ENCODE results near the gene TCL1B.

Gene TCL1B

GRCh38 chr14:95667249-95667693 is 19.0 kb upstream of the TCL1B start:
- DNase-seq = no peak

DNA sequence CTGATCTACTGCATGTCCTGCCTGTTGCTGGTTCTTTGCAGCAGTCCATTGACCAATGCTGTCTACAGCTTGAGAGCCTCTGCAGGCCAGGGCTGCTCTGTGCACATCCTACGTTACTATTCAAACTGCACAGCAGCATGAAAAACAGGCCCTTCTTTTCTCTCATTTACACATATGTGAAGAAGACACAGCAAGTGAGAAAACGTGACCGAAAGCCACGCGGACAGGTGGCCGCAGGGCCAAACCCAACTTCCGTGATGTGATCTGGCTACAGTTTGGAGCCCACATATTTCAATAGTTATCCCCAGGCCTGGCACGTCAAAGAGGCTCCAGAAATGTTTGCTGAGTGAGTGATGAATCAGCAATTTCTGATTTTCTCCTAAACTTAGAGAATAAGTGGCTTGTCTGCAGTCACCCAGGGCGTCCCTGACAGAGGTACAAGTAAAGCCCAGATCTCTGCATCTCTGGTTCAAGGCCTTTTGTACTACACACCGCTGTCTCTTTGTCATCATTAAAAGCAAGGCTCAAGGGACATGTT is 17.9 kb upstream of the TCL1B start:
- no peak for DNase-seq

DNA sequence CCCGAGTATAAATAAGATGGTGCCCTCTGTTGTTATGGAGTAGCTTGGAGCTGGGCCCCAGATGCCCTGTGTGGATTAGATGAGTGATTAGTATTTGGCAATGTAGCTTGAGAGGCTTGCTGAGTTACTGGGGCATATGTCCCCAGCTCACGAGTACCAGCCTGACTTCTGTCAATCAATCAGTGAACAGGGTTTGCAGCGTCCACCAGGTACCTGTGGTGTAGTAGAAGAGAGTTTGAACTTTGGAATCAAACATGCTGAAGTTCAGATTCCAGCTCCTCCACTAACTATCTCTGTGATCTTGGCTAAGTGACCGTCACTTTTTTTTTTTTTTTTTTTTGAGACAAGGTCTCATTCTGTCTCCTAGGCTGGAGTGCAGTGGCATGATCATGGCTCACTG is 11.6 kb upstream of the TCL1B start:
- no peak for DNase-seq

DNA sequence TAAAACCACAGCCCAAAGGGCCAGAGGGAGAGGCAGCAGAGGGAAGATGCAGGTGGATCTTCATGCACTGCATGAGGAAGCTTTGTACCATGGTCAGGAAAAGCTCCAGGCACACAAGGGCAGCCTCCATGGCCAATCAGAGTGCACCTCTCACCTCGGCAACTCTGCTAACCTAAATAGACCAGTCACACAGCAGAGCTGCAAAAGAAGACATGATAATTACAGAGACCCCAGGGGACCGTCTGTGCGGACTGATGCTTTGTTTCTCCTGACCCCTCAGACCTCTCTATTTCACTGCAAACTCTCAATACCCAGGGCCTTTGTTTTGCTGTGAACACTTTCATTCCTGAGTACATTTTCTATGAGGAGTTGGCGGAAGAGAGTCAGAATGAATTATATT is 10.7 kb upstream of the TCL1B start:
- DNase-seq = no peak

GRCh38 chr14:95677179-95677835 is 8.9 kb upstream of the TCL1B start:
- DNase-seq = no peak

- DNase-seq = no peak
Observed at GRCh38 chr14:95679148-95679815, 6.9 kb upstream of the TCL1B start.

DNA sequence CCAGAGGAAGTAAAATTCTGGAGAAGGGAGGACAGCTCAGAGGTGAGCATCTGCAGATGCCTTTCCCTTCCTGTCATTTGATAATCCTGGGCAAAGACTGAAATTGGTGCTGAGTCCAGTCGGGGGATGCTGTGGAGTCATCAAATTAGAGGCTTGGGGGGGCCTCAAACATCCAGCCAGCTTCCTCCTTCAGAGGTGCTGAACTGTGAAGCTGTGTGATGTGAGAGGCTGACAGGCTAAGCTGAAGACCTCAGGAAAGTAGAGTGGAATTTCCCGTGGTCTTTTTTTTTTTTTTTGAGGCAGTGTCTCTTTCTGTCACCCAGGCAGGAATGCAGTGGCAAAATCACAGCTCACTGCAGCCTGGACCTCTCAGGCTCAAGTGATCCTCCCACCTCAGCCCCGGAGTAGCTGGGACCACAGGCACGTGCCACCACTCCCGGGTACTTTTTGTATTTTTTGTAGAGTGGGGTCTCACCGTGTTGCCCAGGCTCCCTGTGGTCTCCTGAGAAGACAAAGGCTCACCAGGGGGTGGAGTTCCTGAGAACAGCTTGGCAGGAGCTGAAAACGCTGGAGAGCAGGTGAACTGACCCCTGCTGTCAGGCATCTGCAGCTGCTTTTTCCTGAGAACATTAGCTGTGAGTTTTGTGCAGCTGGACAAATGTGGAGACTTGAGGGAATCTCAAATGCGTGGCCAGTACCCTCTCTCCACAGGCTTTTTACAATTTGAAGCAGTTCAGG is 6.1 kb upstream of the TCL1B start:
- DNase-seq = no peak

DNA sequence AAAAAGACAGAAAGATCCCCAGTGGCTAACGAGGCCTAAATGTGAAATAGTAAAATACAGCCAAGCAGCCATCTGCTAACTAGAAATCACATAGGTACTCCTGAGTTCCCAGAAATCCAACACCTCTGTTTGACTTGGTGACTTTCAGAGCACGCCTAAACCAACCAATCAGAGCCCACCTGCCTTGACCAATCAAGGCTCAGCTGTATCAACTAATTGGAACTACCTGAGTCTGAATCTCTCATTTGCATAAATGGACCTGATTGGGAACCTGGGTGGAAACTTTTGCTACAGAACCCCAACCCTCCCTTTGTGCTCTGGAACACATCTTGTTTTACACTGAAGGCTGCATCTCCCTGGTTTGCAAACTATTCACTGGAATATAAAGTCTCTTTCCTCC is 5.1 kb upstream of the TCL1B start:
- DNase-seq = no peak

DNA sequence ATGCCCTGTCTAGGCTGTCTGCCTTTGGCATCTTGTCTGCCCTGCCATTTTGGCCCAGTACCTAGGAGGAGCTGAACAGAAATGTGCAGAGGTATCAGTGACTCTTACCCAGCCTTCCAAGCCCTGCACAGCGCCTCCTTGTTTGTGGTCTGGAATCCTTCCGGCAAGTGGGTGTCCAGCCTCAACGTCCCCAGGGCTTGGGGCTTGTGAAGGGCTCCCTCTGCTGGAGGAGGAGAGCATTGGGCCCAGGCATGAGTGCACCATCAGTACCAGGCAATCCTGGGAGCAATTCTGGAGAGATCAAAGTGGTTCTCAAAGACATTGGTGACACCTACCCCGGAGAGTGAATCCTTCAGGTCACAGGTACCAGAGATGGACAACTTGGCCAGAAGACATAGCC is 2.4 kb upstream of the TCL1B start:
- peak; percentile 28 for DNase-seq

DNA sequence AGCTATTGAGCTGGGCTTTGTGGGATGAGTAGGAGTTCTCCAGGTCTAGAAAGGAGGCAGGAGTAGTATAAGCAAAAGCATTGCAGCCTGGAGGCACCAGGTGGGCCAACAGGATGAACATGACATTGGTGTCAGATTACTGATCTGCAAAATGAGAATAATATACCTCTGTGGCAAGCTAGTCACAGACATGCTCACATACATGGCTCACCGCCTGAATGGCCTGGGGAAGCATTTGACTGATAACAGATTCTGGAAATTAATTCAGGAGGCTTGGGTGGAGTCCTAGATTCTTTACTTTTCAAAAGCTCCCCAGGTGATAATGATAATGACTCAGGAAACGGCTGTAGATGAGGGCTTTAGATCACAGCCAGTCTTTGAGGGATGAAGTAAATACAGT is 709 bp downstream of the TCL1B start:
- DNase-seq = no peak

GRCh38 chr14:95689441-95689840 is 3.2 kb downstream of the TCL1B start:
- no peak for DNase-seq

- DNase-seq = no peak
Observed at GRCh38 chr14:95690815-95691214, 4.6 kb downstream of the TCL1B start.

GRCh38 chr14:95691591-95691990 is 5.4 kb downstream of the TCL1B start:
- no peak for DNase-seq

GRCh38 chr14:95692109-95692508 is 5.9 kb downstream of the TCL1B start:
- no peak for DNase-seq

DNA sequence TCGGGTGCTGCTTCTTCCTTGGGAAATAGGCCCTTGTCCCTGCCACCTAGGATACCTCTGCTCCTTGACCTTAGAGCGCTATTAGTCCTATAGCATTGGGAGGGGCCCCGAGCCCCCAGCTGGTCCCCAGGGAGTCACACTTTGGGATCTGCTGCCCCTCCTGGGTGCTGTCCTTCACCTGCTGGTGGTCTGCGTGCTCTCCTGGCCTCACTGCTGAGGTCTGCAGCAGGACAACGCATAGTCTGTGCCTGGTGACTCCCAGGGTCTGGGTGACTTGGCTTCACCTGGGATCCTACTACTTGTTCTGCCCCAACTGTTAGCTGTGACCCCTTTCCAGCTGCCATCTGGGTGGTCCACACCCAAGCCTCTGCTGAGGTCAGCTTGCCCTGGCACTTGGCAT is 8.8 kb downstream of the TCL1B start:
- no peak for DNase-seq

DNA sequence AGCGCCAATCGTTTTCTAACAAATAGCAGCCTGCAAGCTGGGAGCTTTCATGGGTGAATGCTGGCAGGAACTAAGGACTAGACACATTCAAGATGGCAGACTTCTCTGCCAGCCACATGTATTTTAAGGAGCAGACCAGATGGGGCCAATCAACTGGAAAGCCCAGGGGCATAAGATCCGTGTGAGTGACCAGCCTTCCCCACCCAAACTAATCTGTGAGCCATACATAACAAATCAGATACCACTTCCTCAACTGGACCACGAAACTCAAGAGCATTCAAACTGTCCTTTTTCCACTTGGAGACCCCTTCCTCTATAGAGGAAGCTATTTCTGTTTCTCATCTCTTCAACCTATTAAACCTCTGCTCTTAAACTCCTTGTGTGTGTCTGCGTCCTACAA is 9.7 kb downstream of the TCL1B start:
- DNase-seq = no peak

DNA sequence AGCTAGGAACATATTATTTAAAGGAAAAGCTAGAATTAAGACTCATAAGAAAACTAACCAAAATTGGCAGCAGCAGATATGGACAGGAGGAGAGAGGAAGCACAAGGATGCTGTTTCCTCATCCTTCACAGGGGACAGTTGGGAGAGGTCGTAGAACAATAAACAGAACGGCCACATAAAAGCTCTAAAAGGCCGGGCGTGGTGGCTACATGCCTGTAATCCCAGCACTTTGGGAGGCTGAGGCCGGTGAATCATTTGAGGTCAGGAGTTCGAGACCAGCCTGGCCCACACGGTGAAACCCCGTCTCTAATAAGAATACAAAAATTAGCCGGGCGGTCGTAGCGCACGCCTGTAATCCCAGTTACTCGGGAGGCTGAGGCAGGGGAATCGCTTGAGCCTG is 10.5 kb downstream of the TCL1B start:
- no peak for DNase-seq

DNA sequence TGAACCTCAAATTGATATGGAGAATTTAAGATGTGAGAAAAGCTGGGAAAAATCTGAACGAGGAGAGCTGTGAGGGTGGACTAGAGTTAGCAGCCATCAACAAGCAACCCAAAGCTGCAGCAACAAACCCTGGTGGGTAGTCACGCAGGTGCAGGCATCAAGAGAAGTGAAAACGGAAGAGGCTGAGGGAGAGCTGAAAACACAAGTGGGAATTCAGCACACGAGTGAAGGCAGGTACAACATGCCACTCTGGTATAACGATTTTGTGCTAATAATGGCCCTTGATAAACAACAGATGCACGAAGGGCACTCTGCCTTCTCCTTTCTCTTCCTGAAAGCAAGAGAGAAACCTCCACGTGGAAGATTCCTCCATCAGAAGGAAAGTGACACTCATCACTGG is 11.5 kb downstream of the TCL1B start:
- no peak for DNase-seq

GRCh38 chr14:95698287-95698686 is 12.1 kb downstream of the TCL1B start:
- DNase-seq = no peak

GRCh38 chr14:95699412-95699811 is 13.2 kb downstream of the TCL1B start:
- no peak for DNase-seq

- DNase-seq = no peak
Observed at GRCh38 chr14:95700221-95700976, 14.2 kb downstream of the TCL1B start.

DNA sequence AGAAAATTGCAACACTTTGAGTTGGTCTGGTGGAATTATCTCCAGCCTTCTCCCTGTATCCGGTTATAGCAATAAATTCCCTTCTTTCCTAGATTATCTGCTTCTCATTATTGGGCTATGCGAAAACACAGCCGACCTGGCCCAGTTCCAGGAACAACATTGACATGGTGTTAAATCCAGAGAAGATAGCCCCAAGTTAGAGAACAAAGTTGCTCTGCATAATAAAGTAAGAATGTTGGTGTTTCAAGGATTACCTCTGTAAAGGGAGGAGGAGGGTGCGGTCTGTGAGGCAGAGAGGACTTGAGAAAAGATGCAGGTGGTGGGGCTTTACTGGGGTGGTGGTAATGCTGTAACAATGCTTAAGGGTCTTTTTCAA is 15.6 kb downstream of the TCL1B start:
- no peak for DNase-seq

DNA sequence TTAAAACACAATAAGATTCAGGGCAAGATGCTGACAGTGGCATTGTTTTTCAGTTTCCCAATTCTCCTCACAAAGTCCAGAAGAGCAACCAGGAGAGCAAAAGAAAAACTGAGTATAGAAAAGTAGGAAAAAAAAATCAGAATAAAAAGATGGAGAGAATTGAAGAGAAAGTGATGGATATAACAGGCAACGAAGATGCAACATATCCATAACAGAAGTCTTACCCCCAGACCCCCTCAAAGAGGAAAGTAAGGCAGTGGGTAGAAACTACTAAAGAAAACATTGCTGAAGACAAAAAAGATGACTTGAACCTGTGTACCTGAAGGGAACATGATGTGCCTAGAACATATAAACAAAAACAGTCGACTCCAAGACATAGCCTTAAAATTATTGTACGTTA is 17.1 kb downstream of the TCL1B start:
- no peak for DNase-seq

All from activated CD4-positive, alpha-beta T cell treated with anti-CD3 and anti-CD28 coated beads, Interleukin-2, Interleukin-6, amounts not matched to agents 100 ng/mL and 50 ng/mL, durations not matched to agents 16 hours and 8 hours (primary cell).